GM12872 (cell line): ENCODE data around the gene AGPAT2.

Experiments used
- TF ChIP-seq, protein P1 (sequence below): IDR thresholded peaks from 3 replicates; pipeline ENCODE4 v1.5.1; 2011; ENCODE audit warnings: low read depth, mild to moderate bottlenecking, low read length, moderate library complexity; ENCODE audit not compliant: insufficient read depth

AGPAT2 gene

DNA sequence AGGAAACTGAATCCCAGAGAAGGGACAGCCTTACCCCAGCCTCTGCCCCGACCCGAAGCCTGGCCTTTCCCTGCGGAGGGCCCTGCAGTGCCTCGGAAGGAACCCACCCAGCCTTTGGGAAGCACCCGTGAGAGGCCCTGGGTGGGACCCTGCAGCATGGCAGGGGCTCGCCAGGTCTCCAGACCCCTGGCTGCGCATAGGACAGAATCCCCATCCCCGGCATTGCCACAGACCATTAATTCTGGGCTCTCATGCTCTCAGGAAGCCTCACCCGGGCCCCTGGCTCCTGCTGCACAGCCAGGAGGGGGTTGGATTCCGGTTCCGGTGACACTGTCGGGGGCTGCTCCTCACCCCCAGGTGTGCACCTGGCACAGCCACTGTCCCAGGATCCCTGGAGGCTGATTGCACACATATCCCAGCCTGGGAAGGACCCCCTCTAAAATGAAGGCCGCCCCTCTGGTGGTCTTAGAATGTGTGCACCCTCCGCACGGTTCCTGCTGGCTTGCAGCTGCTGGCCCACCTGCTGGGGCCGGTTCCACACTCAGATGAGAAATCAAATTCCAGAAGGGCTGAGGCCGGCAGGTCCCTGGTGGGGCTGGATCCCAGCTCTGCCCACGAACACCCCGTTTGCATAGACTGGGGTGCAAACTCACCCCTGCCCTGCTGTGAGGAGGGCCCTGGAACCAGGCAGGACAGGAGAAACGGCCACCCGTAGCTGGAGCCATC is 19.9 kb downstream of the AGPAT2 start:
- TF ChIP-seq, protein P1, sequence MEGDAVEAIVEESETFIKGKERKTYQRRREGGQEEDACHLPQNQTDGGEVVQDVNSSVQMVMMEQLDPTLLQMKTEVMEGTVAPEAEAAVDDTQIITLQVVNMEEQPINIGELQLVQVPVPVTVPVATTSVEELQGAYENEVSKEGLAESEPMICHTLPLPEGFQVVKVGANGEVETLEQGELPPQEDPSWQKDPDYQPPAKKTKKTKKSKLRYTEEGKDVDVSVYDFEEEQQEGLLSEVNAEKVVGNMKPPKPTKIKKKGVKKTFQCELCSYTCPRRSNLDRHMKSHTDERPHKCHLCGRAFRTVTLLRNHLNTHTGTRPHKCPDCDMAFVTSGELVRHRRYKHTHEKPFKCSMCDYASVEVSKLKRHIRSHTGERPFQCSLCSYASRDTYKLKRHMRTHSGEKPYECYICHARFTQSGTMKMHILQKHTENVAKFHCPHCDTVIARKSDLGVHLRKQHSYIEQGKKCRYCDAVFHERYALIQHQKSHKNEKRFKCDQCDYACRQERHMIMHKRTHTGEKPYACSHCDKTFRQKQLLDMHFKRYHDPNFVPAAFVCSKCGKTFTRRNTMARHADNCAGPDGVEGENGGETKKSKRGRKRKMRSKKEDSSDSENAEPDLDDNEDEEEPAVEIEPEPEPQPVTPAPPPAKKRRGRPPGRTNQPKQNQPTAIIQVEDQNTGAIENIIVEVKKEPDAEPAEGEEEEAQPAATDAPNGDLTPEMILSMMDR, result no peak

DNA sequence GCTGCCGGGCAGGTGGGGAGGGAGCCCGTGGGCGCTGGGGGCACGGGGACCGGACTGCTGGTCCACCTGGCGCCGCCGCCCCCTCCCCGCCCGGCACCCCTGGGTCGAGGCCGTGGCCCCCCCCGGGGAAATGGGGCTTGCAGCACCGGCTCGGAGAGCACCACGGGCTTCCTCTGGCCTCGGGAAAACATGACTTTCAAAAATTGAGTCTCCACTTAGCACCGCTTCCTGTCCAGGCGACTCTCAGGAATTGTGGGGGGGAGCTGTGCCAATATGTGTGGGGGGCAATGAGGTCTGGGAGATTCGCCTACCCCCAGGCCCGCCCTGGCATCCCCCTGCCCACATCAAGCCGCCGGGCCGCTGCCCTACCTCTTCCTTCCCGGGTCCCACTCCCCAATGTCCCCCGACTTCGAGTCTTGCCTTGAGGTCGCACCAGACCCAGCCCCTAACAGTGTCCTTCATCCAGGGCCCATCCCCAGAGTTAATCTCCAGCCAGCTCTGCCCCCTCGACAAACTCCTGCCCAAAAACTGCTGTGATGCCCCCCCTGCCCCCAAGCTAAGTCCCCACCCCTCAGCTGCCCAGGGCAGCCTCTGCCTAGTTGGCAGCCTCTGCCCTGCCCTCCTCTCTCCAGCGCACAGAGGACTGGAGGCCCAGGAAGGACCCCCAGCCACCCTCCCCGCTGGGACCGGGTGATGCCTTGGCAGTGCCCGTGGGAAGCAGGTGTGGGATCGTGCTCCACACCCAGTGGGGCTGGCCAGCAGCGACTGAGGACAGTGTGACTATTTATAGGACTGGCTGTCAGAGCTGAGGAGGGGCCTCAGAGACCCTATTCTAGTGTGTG is 20.7 kb downstream of the AGPAT2 start:
- TF ChIP-seq, protein P1, result no peak

DNA sequence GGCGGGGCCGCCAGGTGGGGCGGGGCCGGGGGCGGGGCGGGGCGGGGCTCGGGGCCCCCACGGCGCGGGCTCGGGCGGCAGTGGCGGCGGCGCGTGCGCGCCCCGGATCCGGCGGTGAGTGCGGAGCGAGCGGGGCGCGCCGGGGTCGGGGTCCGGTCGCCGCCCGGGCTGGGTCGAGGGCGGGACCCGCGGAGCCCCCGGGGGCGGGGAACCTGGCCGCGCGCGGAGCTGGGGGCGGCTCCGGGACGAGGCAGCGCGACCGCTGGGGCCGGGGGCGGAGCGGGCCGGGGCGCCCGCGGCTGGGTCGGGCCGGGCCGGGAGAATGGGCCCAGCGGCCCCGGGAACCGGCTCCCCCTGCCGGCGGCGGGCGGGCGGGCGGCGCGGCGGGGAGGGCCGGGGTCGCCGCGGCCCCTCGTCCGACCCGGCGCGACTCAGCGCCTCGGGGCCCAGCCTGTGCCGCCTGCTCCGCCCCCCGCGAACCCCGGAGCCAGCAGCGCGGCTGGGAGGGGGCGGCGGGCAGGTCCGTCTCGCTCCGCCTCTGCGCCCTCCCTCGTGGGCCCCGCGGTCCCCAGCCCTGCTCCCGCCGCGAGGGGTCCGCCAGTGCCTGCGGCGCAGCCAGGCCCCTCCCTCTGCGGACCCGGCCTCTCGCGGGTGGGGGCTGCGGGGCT is 21.4 kb downstream of the AGPAT2 start:
- TF ChIP-seq, protein P1, result no peak

DNA sequence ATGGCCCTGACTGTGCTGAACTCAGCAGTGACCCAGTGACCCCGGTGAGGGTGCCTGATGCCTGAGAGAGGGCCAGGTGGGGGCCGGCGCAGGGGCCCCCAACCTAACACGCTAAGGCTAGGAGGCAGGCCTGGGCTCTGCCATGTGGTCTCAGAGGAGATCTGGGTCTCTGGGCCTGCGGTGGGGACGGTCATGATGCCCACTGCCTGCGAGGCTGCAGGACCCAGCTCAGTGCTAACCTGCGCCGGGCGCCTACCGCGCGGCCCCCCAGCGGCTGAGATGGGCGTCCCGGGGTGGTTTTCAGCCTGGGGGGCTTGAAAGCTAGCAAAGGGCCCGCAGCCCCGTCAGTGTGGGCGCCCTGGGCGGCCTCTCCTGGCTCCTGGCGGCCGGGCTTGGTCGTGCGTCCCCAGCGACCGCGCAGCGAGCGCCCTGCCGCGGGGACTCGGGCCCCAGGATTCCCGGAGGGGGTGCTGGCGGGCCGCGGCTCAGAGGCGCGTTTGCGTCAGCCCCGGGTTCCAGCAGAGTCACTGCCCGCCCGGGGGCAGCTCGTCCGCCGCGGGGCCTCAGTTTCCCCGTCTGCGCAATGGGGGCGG is 22.1 kb downstream of the AGPAT2 start:
- TF ChIP-seq, protein P1, result peak; percentile 33; the same call in 1 of the 3 replicates

DNA sequence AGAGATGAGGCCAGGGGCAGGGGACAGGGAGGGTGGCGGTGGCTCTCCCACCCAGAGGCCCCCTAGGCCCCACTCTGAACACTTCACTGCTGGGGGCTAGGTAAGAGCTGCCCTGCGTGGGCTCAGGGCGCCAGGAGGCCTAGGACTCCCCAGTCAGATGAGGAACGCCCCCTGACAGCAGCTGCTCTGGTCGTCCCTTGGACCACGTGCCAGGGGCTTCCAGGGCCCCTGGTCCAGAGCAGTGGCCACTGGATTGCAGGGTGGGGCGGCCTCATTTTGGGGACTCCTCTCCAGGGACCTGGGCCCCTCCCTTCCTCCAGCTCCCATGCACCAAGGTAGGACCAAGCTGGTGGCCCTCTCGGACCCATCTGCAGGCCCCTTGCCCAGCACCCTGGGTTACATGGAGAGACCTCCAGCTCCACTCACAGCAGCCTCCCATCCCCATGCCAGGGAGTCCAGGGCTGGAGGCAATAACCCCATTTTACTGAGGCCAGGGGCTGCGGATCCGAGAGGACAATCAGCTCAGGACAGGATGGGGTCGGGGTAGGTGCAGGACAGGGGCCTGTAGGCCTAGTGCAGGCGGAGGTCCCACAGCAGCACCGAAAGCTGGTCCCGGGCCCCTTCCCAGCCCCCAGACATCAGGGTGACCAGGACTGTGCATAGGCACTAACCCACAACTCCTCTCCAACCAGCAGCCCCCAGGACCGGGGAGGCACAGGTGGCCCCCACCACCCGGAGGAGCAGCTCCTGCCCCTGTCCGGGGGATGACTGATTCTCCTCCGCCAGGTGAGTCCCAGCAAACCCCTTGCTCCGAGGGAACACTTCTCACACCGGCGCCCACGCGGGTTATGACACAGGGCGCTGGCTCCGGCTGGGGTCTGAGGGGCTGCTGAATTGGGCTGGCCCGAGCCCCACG is 23.0 kb downstream of the AGPAT2 start:
- TF ChIP-seq, protein P1, result no peak

DNA sequence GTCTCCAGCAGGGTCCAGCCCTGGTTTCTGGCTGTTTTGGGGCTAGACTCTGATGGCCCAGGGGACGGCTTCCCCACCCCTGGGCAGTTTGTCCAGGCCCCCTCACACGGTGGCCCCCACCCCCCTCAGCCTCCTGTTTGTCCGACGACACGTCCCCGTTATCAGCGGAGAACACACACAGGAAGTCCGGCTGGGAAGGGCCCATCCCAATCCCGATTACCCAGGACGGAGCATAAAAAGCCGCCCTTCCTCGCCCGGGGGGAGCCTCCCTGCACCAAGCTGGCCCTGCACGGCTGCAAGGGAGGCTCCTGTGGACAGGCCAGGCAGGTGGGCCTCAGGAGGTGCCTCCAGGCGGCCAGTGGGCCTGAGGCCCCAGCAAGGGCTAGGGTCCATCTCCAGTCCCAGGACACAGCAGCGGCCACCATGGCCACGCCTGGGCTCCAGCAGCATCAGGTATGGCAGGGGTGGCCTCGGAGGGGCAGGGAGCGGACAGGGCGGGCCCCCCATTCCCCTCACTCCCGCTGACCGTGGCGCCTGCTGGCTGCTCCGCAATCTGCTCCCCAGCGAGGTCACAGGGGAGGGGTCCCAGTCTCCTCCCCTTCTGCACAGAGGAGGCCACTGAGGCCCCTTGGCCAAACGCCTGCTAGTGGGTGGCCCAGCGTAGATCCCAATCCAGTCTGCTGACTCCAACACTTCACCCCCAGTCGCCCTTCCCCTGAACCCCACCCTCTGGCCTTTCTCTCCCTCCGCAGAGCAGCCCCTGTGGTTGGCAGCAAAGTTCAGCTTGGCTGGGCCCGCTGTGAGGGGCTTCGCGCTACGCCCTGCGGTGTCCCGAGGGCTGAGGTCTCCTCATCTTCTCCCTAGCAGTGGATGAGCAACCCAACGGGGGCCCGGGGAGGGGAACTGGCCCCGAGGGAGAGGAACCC is 24.3 kb downstream of the AGPAT2 start, which contains the start of gene EGFL7:
TSS of gene EGFL7 (plus strand) at position 261 of the 926 bp plus-strand sequence. CDS start 5,367 bp downstream, outside the sequence.
- TF ChIP-seq, protein P1, result no peak
